HL-60 (cell line): ENCODE measurements around the gene KIAA1671.

Source experiments
- CTCF ChIP-seq: IDR thresholded peaks from one replicate; pipeline ENCODE4 v1.5.1; 2011; ENCODE audit warnings: low read length, control low read depth, inconsistent platforms; ENCODE audit not compliant: insufficient read depth
- GABPA ChIP-seq: IDR thresholded peaks from 2 replicates; pipeline ENCODE4 v1.6.1; 2012; ENCODE audit warnings: low read depth
- POLR2AphosphoS5 ChIP-seq: IDR thresholded peaks from 2 replicates; pipeline ENCODE4 v1.6.1; 2012; ENCODE audit warnings: low read depth
- REST ChIP-seq: IDR thresholded peaks from 2 replicates; pipeline ENCODE4 v1.6.1; 2012; ENCODE audit warnings: low read depth; ENCODE audit not compliant: insufficient replicate concordance

GRCh38 chr22:24961217-24961844 is 8.8 kb downstream of the KIAA1671 start:
- TF ChIP-seq POLR2AphosphoS5 (no peak), CTCF (no peak), REST (no peak), GABPA (no peak)
